NOMO-1 treated with dmso at 0.1 percent for 144 hours (cell line): Measurements from ENCODE around the gene DEPDC1.
"Not testable (repeated sequence)": the region's sequence is repeated elsewhere in the genome, so short reads cannot be mapped to it uniquely, and the experiment has no call there.

ENCODE experiments used
- DNase-seq: peaks from one replicate; lab custom pipeline; 2025; ENCODE audit not compliant: unreplicated experiment; lab: John Stamatoyannopoulos, UW

DEPDC1 gene

DNA sequence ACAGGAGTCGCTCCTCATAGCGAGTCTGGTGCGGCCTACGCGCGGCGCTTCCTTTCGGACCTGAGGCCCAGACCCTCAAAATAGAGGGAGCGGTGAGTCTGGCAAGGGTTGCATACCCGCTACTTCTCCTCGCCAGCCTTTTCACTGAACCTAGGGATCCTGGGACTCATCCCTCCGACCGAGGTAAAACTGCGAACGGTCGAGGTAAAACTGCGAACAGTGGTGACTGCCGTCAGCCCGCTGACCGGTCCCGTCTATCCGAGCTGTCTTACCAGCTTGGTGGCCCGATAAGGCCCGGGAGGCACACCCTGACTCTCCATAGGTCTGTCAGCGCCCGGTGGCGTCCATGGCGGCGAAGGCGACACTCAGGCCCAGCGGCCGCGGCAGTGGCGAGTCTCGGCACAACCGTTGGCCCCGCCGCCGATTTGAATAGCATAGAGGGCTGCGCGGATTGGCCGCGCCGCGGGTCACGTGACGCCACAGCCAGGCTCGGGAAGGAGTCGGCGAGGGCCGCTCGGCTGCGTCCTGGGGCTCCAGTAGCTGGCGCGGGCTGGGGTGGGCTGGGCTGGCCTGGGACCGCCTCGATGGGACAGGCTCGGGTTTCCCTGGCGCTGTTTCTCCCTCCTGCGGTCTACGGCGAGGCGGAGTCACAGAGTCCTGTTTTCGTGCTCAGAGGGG, at the start of gene DEPDC1:
Gene DEPDC1, minus strand, starts transcription at position 403 of the 678 bp plus-strand sequence. Its CDS starts 83 bp downstream, at position 320.
- peak; percentile 87 for DNase-seq

GRCh38 chr1:68544651-68545050, 47.8 kb upstream of the DEPDC1 start:
- DNase-seq, result no peak

DNA sequence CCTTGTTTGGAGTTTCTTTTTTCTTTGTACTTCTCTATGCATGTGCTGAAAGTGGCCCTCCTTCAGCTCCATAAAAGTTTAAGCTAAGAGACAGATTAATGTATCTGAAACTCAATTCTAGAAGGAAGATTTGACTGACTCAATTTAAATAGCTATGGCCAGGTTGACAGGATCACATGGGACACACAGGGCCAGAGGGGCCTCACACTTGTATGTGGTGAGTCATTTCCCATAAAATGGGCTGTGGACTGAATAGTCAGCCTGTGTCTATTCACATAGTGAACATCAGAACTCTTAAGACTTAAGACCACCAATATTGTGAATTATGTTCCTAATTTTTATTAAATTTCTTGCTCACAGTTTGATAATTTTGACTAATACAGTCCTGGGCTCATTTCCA, 45.7 kb upstream of the DEPDC1 start:
- DNase-seq, result no peak

- no peak for DNase-seq
Observed at GRCh38 chr1:68538941-68539340, 42.1 kb upstream of the DEPDC1 start.

- no peak for DNase-seq
Observed at GRCh38 chr1:68528243-68528642, 31.4 kb upstream of the DEPDC1 start.

DNA sequence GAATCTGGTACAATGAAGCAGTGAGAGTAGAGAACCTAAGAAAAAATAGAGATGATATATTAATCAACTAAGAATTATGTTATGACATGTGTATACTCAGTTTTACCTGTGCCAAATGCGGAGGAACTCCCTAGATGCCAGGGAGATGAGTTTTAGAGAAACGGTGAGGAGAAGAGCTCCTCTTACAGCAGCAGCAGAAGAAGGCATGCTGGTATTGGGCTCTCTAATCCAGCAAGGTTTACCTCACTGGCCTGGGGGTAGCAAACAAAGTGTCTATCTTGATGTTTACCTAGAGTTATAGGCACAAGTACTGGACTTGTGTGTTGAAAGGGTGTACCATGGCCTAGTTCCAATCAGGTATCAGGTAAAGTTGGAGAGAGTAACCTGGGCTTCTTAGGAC, 28.9 kb upstream of the DEPDC1 start:
- DNase-seq, result no peak

DNA sequence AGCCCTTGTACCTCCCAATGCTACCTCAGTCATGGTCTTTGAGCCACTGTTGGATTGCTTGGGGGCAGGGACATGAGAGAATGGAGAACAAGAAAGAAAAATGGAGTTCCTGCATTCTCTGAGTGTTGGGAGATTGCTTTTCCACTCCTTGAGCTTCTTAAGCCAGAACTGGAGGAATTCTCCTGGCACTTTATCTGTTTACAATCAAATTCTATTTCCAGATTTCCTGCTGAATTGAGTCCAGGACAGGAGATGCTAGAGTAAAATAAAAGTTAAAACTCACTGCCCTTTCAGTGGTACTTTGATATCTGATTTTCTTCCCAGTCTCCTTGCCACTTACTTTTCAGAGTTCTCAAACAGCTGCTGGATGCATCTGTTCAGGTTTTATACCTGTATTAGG, 24.4 kb upstream of the DEPDC1 start:
- DNase-seq, result no peak

- DNase-seq, result no peak
Observed at GRCh38 chr1:68516066-68516465, 19.2 kb upstream of the DEPDC1 start.

- DNase-seq, result no peak
Observed at GRCh38 chr1:68511254-68511653, 14.4 kb upstream of the DEPDC1 start.

- no peak for DNase-seq
Observed at GRCh38 chr1:68506386-68506785, 9.5 kb upstream of the DEPDC1 start.

GRCh38 chr1:68503085-68503484, 6.2 kb upstream of the DEPDC1 start:
- no peak for DNase-seq

- peak; percentile 46 for DNase-seq
Observed at GRCh38 chr1:68497358-68497698, 446 bp upstream of the DEPDC1 start.

GRCh38 chr1:68495968-68496679, 758 bp downstream of the DEPDC1 start:
- DNase-seq, result no peak

GRCh38 chr1:68495532-68495931, 1.4 kb downstream of the DEPDC1 start:
- no peak for DNase-seq

DNA sequence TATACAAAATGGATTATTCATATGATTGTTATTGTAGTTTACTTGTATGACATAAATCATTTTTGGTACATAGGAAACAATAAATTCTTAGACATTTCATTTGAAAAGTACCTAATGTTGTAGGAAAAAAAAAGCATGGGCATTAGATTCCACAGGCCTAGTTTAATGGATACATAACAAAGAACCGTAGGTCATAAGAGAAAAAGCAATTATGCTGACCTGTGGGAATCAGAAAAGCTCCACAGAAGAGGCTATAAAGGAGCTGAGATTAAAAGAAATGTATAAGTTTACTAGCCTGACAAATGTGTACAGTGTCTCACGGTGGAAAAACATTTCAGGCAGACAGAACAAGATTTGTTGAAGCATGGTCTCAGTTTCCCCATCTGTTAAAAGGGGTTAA, 3.7 kb downstream of the DEPDC1 start:
- no peak for DNase-seq

DNA sequence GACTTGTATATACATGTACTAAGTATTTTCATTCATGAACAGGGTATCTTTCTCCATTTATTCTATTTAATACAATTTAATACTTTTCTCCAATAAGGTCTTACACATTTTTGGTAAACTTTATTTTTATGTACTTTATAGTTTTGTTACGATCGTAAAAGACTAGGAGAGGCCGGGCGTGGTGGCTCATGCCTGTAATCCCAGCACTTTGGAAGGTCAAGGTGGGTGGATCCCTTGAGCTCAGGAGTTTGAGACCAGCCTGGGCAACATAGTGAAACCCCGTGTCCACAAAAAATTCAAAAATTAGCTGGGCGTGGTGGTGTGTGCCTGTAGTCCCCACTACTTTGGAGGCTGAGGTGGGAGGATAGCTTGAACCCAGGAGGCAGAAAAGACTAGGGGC, 4.6 kb downstream of the DEPDC1 start:
- DNase-seq, result not testable (repeated sequence)

GRCh38 chr1:68490046-68490651, 6.7 kb downstream of the DEPDC1 start:
- DNase-seq, result no peak

GRCh38 chr1:68485431-68486022, 11.4 kb downstream of the DEPDC1 start:
- no peak for DNase-seq

- no peak for DNase-seq
Observed at GRCh38 chr1:68484618-68485017, 12.3 kb downstream of the DEPDC1 start.

- DNase-seq, result no peak
Observed at GRCh38 chr1:68481041-68481440, 15.8 kb downstream of the DEPDC1 start.

DNA sequence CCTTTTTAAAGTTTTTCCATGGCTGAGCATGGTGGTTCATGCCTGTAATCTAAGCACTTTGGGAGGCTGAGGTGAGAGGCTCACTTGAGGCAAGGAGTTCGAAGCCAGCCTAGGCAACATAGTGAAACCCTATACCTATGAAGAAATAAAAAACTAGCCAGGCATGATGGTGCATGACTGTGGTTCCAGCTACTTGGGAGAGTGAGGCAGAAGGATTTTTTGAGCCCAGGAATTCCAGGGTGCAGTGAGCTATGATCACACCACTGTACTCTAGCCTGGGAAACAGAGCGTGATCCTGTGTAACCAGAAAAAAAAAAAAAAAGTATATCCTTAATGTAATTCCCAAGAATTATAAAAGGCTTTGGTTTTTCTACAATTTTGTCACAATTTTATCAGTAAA, 17.4 kb downstream of the DEPDC1 start:
- no peak for DNase-seq

- no peak for DNase-seq
Observed at GRCh38 chr1:68478662-68479061, 18.2 kb downstream of the DEPDC1 start.
